KMS-11 (cell line): ENCODE results near the gene AFAP1L2.

Experiments used
- H2AFZ ChIP-seq: fragments of 200-600 bp; sonication (generic); 2 replicates; pipeline ENCODE4 v1.6.1; 2016; ENCODE audit warnings: antibody characterized with exemption, mixed run types, low read depth
- H3K27ac ChIP-seq: fragments of 200-600 bp; sonication (generic); 2 replicates; pipeline ENCODE4 v1.6.1; 2016; ENCODE audit warnings: mild to moderate bottlenecking, mixed run types
- H3K27me3 ChIP-seq: fragments of 200-600 bp; sonication (generic); 2 replicates; pipeline ENCODE4 v1.6.1; 2017; ENCODE audit warnings: mild to moderate bottlenecking, low read depth, mixed run types, moderate library complexity; ENCODE audit not compliant: insufficient read depth
- H3K36me3 ChIP-seq: fragments of 200-600 bp; sonication (generic); 2 replicates; pipeline ENCODE4 v1.6.1; 2017; ENCODE audit warnings: mild to moderate bottlenecking, mixed run types; ENCODE audit not compliant: insufficient read depth
- H3K4me1 ChIP-seq: fragments of 200-600 bp; sonication (generic); 2 replicates; pipeline ENCODE4 v1.6.1; 2016; ENCODE audit warnings: mild to moderate bottlenecking, low read depth, mixed run types; ENCODE audit not compliant: poor library complexity, severe bottlenecking
- H3K4me2 ChIP-seq: fragments of 200-600 bp; sonication (generic); 2 replicates; pipeline ENCODE4 v1.7.0; 2016; ENCODE audit warnings: mild to moderate bottlenecking, mixed run types
- H3K4me3 ChIP-seq: fragments of 200-600 bp; sonication (generic); IDR thresholded peaks from 2 replicates; pipeline ENCODE4 v1.6.1; 2017; ENCODE audit warnings: low read depth, low read length, mixed read lengths; ENCODE audit not compliant: insufficient read depth
- H3K79me2 ChIP-seq: fragments of 200-600 bp; sonication (generic); 2 replicates; pipeline ENCODE4 v1.6.1; 2016; ENCODE audit warnings: low read depth, mixed run types; ENCODE audit not compliant: insufficient read depth
- H3K9ac ChIP-seq: fragments of 200-600 bp; sonication (generic); 2 replicates; pipeline ENCODE4 v1.6.1; 2016; ENCODE audit warnings: mild to moderate bottlenecking, mixed run types
- H4K20me1 ChIP-seq: fragments of 200-600 bp; sonication (generic); 2 replicates; pipeline ENCODE4 v1.6.1; 2016; ENCODE audit warnings: mild to moderate bottlenecking, mixed run types; ENCODE audit not compliant: insufficient read depth
- CTCF ChIP-seq: fragments of 200-600 bp; sonication (generic); conservative IDR thresholded peaks from 2 replicates; pipeline ENCODE4 v1.6.1; 2017; ENCODE audit warnings: low read depth, mild to moderate bottlenecking, antibody characterized with exemption, low read length, moderate library complexity, mixed read lengths

The AFAP1L2 gene

GRCh38 chr10:114266521-114266920 lies 137.8 kb downstream of the AFAP1L2 start:
- H2AFZ ChIP-seq: no peak overlapping the region
- H3K4me2 ChIP-seq: no peak overlapping the region

GRCh38 chr10:114265392-114266053 lies 138.8 kb downstream of the AFAP1L2 start:
- peaks cover 14% of the 10 kb centered on the region for H3K4me1 ChIP-seq
- no peak for TF ChIP-seq CTCF
- H4K20me1 ChIP-seq: no peaks in the 10 kb centered on the region
- H3K27me3 ChIP-seq: no peaks in the 10 kb centered on the region
- no peak overlapping the region for H3K27ac ChIP-seq
- H3K79me2 ChIP-seq: no peaks in the 10 kb centered on the region
- no peak overlapping the region for H3K4me3 ChIP-seq
- no peak overlapping the region for H3K9ac ChIP-seq
- H3K4me2 ChIP-seq: no peak overlapping the region
- H2AFZ ChIP-seq: no peak overlapping the region
- H3K36me3 ChIP-seq: no peaks in the 10 kb centered on the region

More at GRCh38 chr10:114266521-114266920, 137.8 kb downstream of the AFAP1L2 start:
- no peaks in the 10 kb centered on the region for H3K27me3 ChIP-seq
- H3K79me2 ChIP-seq: no peaks in the 10 kb centered on the region
- no peak for TF ChIP-seq CTCF
- H3K4me3 ChIP-seq: no peak overlapping the region
- no peaks in the 10 kb centered on the region for H4K20me1 ChIP-seq
- H3K36me3 ChIP-seq: no peaks in the 10 kb centered on the region
- peaks cover 4% of the 10 kb centered on the region for H3K4me1 ChIP-seq
- no peak overlapping the region for H3K9ac ChIP-seq
- no peak overlapping the region for H3K27ac ChIP-seq

GRCh38 chr10:114262496-114262895 lies 141.8 kb downstream of the AFAP1L2 start:
- TF ChIP-seq CTCF: no peak
- Histone ChIP-seq H3K4me2 (no peak overlapping the region), H3K27me3 (no peaks in the 10 kb centered on the region), H3K4me3 (no peak overlapping the region), H3K36me3 (no peaks in the 10 kb centered on the region), H3K4me1 (peaks cover 17% of the 10 kb centered on the region), H4K20me1 (no peaks in the 10 kb centered on the region), H3K27ac (no peak overlapping the region), H3K9ac (no peak overlapping the region), H2AFZ (no peak overlapping the region), H3K79me2 (no peaks in the 10 kb centered on the region)

GRCh38 chr10:114261076-114261475 lies 143.2 kb downstream of the AFAP1L2 start:
- Histone ChIP-seq H3K27me3 (no peaks in the 10 kb centered on the region), H2AFZ (0 out of 2 replicates have a peak overlapping the region, but pooled peaks have one; percentile 36), H3K9ac (no peak overlapping the region), H3K36me3 (no peaks in the 10 kb centered on the region), H3K4me2 (peak overlapping the region; percentile 55; the same call in 1 of the 2 replicates), H3K4me3 (no peak overlapping the region), H3K27ac (0 out of 2 replicates have a peak overlapping the region, but pooled peaks have one; percentile 21), H3K79me2 (no peaks in the 10 kb centered on the region), H4K20me1 (no peaks in the 10 kb centered on the region), H3K4me1 (peaks cover 17% of the 10 kb centered on the region)
- no peak for TF ChIP-seq CTCF
